Chondrocyte (in vitro differentiated cells): Measurements from ENCODE around the gene IL20RB. TPM values are rescaled to one million over a fixed set of nuclear protein-coding genes. Genes with fewer than 3 reads are reported as not detected.

Experiments
- DNase-seq: peaks from one replicate; pipeline ENCODE4 v3.0.0; 2021; ENCODE audit warnings: mixed read lengths, low spot score
- H3K27ac Mint-ChIP-seq: one replicate; pipeline ENCODE4 v1.8.0; 2021; ENCODE audit warnings: mild to moderate bottlenecking, moderate library complexity, mixed read lengths; ENCODE audit not compliant: unreplicated experiment
- H3K27me3 Mint-ChIP-seq: 2 replicates; pipeline ENCODE4 v1.8.0; 2021; ENCODE audit warnings: low read depth, mixed read lengths
- H3K36me3 Mint-ChIP-seq: 2 replicates; pipeline ENCODE4 v1.8.0; 2021; ENCODE audit warnings: low read depth, mixed read lengths
- H3K4me1 Mint-ChIP-seq: 2 replicates; pipeline ENCODE4 v1.8.0; 2021; ENCODE audit warnings: low read depth, mild to moderate bottlenecking, mixed read lengths
- H3K4me3 Mint-ChIP-seq: one replicate; pipeline ENCODE4 v1.8.0; 2021; ENCODE audit warnings: mild to moderate bottlenecking, moderate library complexity, mixed read lengths; ENCODE audit not compliant: unreplicated experiment
- H3K9me3 Mint-ChIP-seq: 2 replicates; pipeline ENCODE4 v1.8.0; 2021; ENCODE audit warnings: low read depth, mixed read lengths
- CTCF ChIP-seq: fragments of 200-600 bp; sonication (generic); IDR thresholded peaks from 2 replicates; pipeline ENCODE4 v1.5.0; 2021; ENCODE audit warnings: antibody characterized with exemption, mild to moderate bottlenecking, moderate library complexity
- total RNA-seq: library from RNA; stranded (reverse); gene quantifications from 3 replicates; pipeline ENCODE4 v1.2.1, GENCODE V29; 2021

Gene IL20RB
- total RNA-seq, 1 donor from 2014 or later: 0.92 TPM

DNA sequence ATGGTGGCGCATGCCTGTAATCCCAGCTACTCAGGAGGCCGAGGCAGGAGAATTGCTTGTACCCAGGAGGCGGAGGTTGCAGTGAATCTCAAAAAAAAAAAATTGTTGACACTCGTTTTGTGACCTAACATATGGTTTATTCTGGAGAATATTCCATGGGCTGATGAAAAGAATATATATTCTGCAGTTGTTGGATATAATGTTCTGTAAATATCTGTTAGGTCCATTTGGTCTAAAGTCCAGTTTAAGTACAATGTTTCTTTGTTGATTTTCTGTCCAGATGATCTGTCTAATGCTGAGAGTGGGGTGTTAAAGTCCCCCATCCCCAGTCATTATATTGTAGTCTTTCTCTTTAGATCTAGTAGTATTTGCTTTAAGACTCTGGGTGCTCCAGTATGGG is 15.6 kb downstream of the IL20RB start:
- no peak overlapping the region for H3K27ac Mint-ChIP-seq
- H3K9me3 Mint-ChIP-seq: peaks cover 22% of the 10 kb centered on the region
- no peaks in the 10 kb centered on the region for H3K27me3 Mint-ChIP-seq
- H3K36me3 Mint-ChIP-seq: peaks cover 14% of the 10 kb centered on the region
- DNase-seq: no peak
- no peaks in the 10 kb centered on the region for H3K4me1 Mint-ChIP-seq
- H3K4me3 Mint-ChIP-seq: no peak overlapping the region
- TF ChIP-seq CTCF: no peak

- H3K4me3 Mint-ChIP-seq: no peak overlapping the region
- H3K27me3 Mint-ChIP-seq: no peaks in the 10 kb centered on the region
- H3K36me3 Mint-ChIP-seq: peaks cover 14% of the 10 kb centered on the region
- TF ChIP-seq CTCF: no peak
- peaks cover 22% of the 10 kb centered on the region for H3K9me3 Mint-ChIP-seq
- no peak for DNase-seq
- no peak overlapping the region for H3K27ac Mint-ChIP-seq
- no peaks in the 10 kb centered on the region for H3K4me1 Mint-ChIP-seq
Observed at GRCh38 chr3:136974670-136975069, 16.9 kb downstream of the IL20RB start.

DNA sequence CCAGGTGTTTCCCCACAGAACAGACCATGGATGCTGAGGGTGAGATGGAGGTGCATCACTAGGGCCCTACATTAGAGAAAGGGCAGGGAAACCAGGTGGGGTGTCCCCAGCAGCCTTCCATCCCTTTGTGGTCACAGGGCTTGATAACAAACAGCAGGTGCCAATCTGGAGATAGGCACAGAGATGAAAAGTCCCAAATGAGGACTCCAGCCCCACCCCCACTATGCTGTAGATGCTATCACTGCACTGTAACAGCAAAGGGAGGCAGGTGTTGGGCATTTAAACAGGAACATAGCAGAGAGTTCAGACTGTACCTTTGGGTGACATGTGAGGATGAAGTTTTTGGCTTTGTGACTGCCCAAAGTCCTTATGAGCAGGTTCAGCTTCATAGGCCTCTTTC is 21.4 kb downstream of the IL20RB start:
- Mint-ChIP-seq H3K27ac (no peak overlapping the region), H3K9me3 (peaks cover 9% of the 10 kb centered on the region), H3K4me1 (peaks cover under 1% of the 10 kb centered on the region), H3K36me3 (peaks cover 10% of the 10 kb centered on the region), H3K27me3 (no peaks in the 10 kb centered on the region), H3K4me3 (no peak overlapping the region)
- DNase-seq: no peak
- TF ChIP-seq CTCF: no peak

GRCh38 chr3:136979684-136980083 is 21.9 kb downstream of the IL20RB start:
- no peak overlapping the region for H3K4me3 Mint-ChIP-seq
- H3K27ac Mint-ChIP-seq: no peak overlapping the region
- H3K4me1 Mint-ChIP-seq: peaks cover 5% of the 10 kb centered on the region
- H3K9me3 Mint-ChIP-seq: peaks cover 5% of the 10 kb centered on the region
- no peaks in the 10 kb centered on the region for H3K27me3 Mint-ChIP-seq
- H3K36me3 Mint-ChIP-seq: peaks cover 8% of the 10 kb centered on the region
- no peak for TF ChIP-seq CTCF
- DNase-seq: no peak

DNA sequence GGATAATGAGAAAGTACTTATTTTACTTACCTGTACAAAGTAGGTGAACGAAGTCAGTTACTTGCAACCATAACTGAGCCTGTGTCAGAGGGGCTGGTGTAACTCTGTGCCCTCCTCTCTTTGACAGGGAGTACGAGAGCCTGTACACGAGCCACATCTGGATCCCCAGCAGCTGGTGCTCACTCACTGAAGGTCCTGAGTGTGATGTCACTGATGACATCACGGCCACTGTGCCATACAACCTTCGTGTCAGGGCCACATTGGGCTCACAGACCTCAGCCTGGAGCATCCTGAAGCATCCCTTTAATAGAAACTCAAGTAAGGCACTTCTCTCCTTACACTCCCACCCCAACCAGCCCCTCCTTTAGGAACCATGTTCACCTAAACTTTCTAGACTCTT is 24.2 kb downstream of the IL20RB start:
- DNase-seq: no peak
- Mint-ChIP-seq H3K36me3 (peaks cover 4% of the 10 kb centered on the region), H3K9me3 (no peaks in the 10 kb centered on the region), H3K27ac (no peak overlapping the region), H3K27me3 (no peaks in the 10 kb centered on the region), H3K4me3 (no peak overlapping the region), H3K4me1 (peaks cover 10% of the 10 kb centered on the region)
- TF ChIP-seq CTCF: no peak
